HepG2 (cell line): Measurements from ENCODE around the gene APLP1. TPM values are rescaled to one million over a fixed set of nuclear protein-coding genes. Genes with fewer than 3 reads are reported as not detected.
A peak's percentile ranks its signal among the peaks of the same experiment; 100 is the strongest.

Experiments
- ATAC-seq: fragments of 200-7000 bp; cut with Tn5 transposase; 3 replicates; pipeline ENCODE4 v1.9.1; 2020; ENCODE audit warnings: mild to moderate bottlenecking, moderate library complexity
- BruUV-seq: library from RNA; stranded (reverse); fragments of 400-500 nt; replicated peaks from 2 replicates; lab custom pipeline; 2021; lab: Mats Ljungman, UMichigan
- CTCF ChIA-PET: fragments of 300-600 bp; formaldehyde crosslinking; extraction: SDS; loops from one replicate; lab custom pipeline; 2021; ENCODE audit warnings: low total read pairs, inconsistent platforms, low intra/inter-chr PET ratio; lab: Yijun Ruan, JAX
- POLR2A ChIA-PET: fragments of 350-600 bp; sonication (Branson Sonifier 250); formaldehyde crosslinking; loops from one replicate; lab custom pipeline; 2020; ENCODE audit warnings: antibody characterized with exemption, inconsistent platforms; lab: Yijun Ruan, JAX
- DNase-seq: peaks from one replicate; pipeline ENCODE4 v3.0.0-alpha.2; 2015; ENCODE audit warnings: low spot score
- FAIRE-seq: peaks from 3 replicates; lab custom pipeline; 2011; peaks lifted over from hg19 to GRCh38; lab: Jason Lieb, UNC
- H2AFZ ChIP-seq: one replicate; pipeline ENCODE4 v1.6.1; 2011; ENCODE audit warnings: low read length, inconsistent platforms
- H3K27ac ChIP-seq: fragments of 300-600 bp; 3 replicates; pipeline ENCODE4 v1.8.0; 2011; ENCODE audit warnings: mixed run types, mild to moderate bottlenecking, mixed read lengths, low read length, inconsistent platforms; ENCODE audit not compliant: insufficient read depth; ENCODE audit errors: extremely low read length
- H3K27me3 ChIP-seq, 2 experiments: fragments of 200-600 bp in 1 of 2; 2 replicates in 1 of 2; 3 replicates in 1 of 2; pipeline versions ENCODE4 v1.6.0 to v1.8.0; 2011; ENCODE audit warnings: low read length in 2 of 2, mild to moderate bottlenecking in 2 of 2, moderate library complexity in 2 of 2, inconsistent platforms in 1 of 2; ENCODE audit not compliant: insufficient read depth in 2 of 2, control insufficient read depth in 1 of 2
- H3K36me3 ChIP-seq, 2 experiments: fragments of 200-600 bp in 1 of 2; replicated peaks in 1 of 2; 2 replicates in 1 of 2; 3 replicates in 1 of 2; pipeline versions ENCODE4 v1.5.1 to v1.8.0; 2011; ENCODE audit warnings: low read length in 2 of 2, inconsistent platforms in 1 of 2; ENCODE audit not compliant: insufficient read depth in 2 of 2, control insufficient read depth in 1 of 2
- H3K4me1 ChIP-seq: 2 replicates; pipeline ENCODE4 v1.5.1; 2012; ENCODE audit warnings: low read length, inconsistent platforms; ENCODE audit not compliant: insufficient read depth
- H3K4me2 ChIP-seq: 2 replicates; pipeline ENCODE4 v1.6.0; 2011; ENCODE audit warnings: low read depth, low read length, inconsistent platforms
- H3K4me3 ChIP-seq, 3 experiments: fragments of 200-600 bp in 1 of 3; sonication (generic), shearing (Covaris generic) in 1 of 3; replicated peaks in 1 of 3; 2 replicates each; pipeline ENCODE4 v1.5.1; 2011 to 2016; ENCODE audit warnings: low read length in 3 of 3, inconsistent platforms in 2 of 3, low read depth in 2 of 3, mild to moderate bottlenecking in 2 of 3, control low read depth in 1 of 3, mixed read lengths in 1 of 3; ENCODE audit not compliant: insufficient read depth in 1 of 3
- H3K79me2 ChIP-seq: one replicate; pipeline ENCODE4 v1.6.1; 2011; ENCODE audit warnings: low read length, inconsistent platforms; ENCODE audit not compliant: insufficient read depth
- H3K9ac ChIP-seq: 2 replicates; pipeline ENCODE4 v1.6.0; 2011; ENCODE audit warnings: mild to moderate bottlenecking, low read depth, low read length, inconsistent platforms; ENCODE audit not compliant: insufficient read depth
- H3K9me3 ChIP-seq: 2 replicates; pipeline ENCODE4 v1.5.1; 2012; ENCODE audit warnings: mild to moderate bottlenecking, low read length
- H4K20me1 ChIP-seq: 2 replicates; pipeline ENCODE4 v1.6.0; 2011; ENCODE audit warnings: inconsistent platforms, mild to moderate bottlenecking, low read length, moderate library complexity; ENCODE audit not compliant: insufficient read depth
- GPN1 ChIP-seq: sonication (generic); formaldehyde crosslinking; IDR thresholded peaks from 2 replicates; pipeline ENCODE4 v1.5.1; 2020; ENCODE audit warnings: missing genetic modification reagents, borderline replicate concordance
- HNF4A ChIP-seq: sonication (generic); formaldehyde crosslinking; IDR thresholded peaks from 2 replicates; pipeline ENCODE4 v1.4.0; 2020; ENCODE audit warnings: missing genetic modification reagents
- MIER2 ChIP-seq: IDR thresholded peaks from 2 replicates; pipeline ENCODE4 v1.6.1; 2016; ENCODE audit warnings: missing biosample characterization, missing genetic modification reagents
- NR2C2 ChIP-seq: sonication (generic); formaldehyde crosslinking; IDR thresholded peaks from 2 replicates; pipeline ENCODE4 v1.4.0; 2020; ENCODE audit warnings: missing genetic modification reagents, mild to moderate bottlenecking, moderate library complexity, borderline replicate concordance
- WGBS: methylation state at CpG from one replicate; pipeline ENCODE4 v1.1.6; 2017; ENCODE audit warnings: low lambda C conversion rate; 5-methylcytosine and 5-hydroxymethylcytosine counted together
- in situ Hi-C: cut with HindIII; loops from 2 replicates; pipeline ENCODE4 v1.10.0; 2017; ENCODE audit warnings: low pct_unique_long_range_greater_than_20kb; ENCODE audit not compliant: extremely low pct_ligation_motif_present
- intact Hi-C: fragments of 100-400 bp; cut with micrococcal nuclease; formaldehyde crosslinking; loops from one replicate; pipeline ENCODE4 v1.10.0; 2022; ENCODE audit not compliant: unreplicated experiment
- polyA plus RNA-seq, 8 experiments: library from polyadenylated mRNA; depleted of rRNA in 3 of 8; stranded (reverse) in 7 of 8; unstranded in 1 of 8; fragments of >200 nt; fragmentation: Illumina TruSeq in 4 of 8; extraction: Trizol in 4 of 8; gene quantifications; 2 replicates each; pipeline versions ENCODE4 v1.2.1 to v1.2.3, GENCODE V29; 2011 to 2016; ENCODE audit warnings: low read depth in 4 of 8, missing spikeins in 1 of 8, mixed read lengths in 1 of 8; ENCODE audit not compliant: insufficient read depth in 1 of 8
- total RNA-seq, 5 experiments: library from RNA; depleted of rRNA; stranded (reverse); fragments of >200 nt; fragmentation: Illumina TruSeq; extraction: Trizol; gene quantifications; 2 replicates each; pipeline ENCODE4 v1.2.3, GENCODE V29; 2016; ENCODE audit warnings: low read depth in 1 of 5
- TF ChIP-seq, protein P1 (sequence below): IDR thresholded peaks from 2 replicates; pipeline ENCODE4 v1.6.1; 2016; ENCODE audit warnings: mild to moderate bottlenecking
- TF ChIP-seq, protein P2 (sequence below): sonication (generic); formaldehyde crosslinking; IDR thresholded peaks from 2 replicates; pipeline ENCODE4 v1.5.1; 2020; ENCODE audit warnings: mild to moderate bottlenecking, missing genetic modification reagents, moderate library complexity
- TF ChIP-seq, protein P3 (sequence below): sonication (generic); formaldehyde crosslinking; IDR thresholded peaks from 2 replicates; pipeline ENCODE4 v1.9.0; 2022; ENCODE audit warnings: missing genetic modification reagents, mild to moderate bottlenecking, borderline replicate concordance

Gene APLP1
- total and polyA plus RNA-seq, 2 of the 13 experiments (the other 11 are each of a cell fraction or from before 2014, with no cell fraction given) = 2.0 to 2.9 TPM

- intact Hi-C loops = no loop called here
- H3K27ac ChIP-seq = no peak overlapping the region
- FAIRE-seq = no peak
- no peak overlapping the region for H3K9ac ChIP-seq
- H2AFZ ChIP-seq = no peak overlapping the region
- no TSS peak for BruUV-seq
- no peak for DNase-seq
- no peak overlapping the region for H3K4me3 ChIP-seq
- H3K27me3 ChIP-seq = peaks cover 0 to 29% of the 10 kb centered on the region in 2 experiments
- no peaks in the 10 kb centered on the region for H4K20me1 ChIP-seq
- TF ChIP-seq GPN1 (CRISPR knock-in tag) (no peak), HNF4A (CRISPR knock-in tag) (0 out of 2 replicates have a peak, but pooled peaks have one; percentile 2), MIER2 (CRISPR knock-in tag) (no peak), NR2C2 (CRISPR knock-in tag) (0 out of 2 replicates have a peak, but pooled peaks have one; percentile 14)
- TF ChIP-seq, protein P1, sequence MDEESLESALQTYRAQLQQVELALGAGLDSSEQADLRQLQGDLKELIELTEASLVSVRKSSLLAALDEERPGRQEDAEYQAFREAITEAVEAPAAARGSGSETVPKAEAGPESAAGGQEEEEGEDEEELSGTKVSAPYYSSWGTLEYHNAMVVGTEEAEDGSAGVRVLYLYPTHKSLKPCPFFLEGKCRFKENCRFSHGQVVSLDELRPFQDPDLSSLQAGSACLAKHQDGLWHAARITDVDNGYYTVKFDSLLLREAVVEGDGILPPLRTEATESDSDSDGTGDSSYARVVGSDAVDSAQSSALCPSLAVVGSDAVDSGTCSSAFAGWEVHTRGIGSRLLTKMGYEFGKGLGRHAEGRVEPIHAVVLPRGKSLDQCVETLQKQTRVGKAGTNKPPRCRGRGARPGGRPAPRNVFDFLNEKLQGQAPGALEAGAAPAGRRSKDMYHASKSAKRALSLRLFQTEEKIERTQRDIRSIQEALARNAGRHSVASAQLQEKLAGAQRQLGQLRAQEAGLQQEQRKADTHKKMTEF = no peak
- TF ChIP-seq, protein P2, sequence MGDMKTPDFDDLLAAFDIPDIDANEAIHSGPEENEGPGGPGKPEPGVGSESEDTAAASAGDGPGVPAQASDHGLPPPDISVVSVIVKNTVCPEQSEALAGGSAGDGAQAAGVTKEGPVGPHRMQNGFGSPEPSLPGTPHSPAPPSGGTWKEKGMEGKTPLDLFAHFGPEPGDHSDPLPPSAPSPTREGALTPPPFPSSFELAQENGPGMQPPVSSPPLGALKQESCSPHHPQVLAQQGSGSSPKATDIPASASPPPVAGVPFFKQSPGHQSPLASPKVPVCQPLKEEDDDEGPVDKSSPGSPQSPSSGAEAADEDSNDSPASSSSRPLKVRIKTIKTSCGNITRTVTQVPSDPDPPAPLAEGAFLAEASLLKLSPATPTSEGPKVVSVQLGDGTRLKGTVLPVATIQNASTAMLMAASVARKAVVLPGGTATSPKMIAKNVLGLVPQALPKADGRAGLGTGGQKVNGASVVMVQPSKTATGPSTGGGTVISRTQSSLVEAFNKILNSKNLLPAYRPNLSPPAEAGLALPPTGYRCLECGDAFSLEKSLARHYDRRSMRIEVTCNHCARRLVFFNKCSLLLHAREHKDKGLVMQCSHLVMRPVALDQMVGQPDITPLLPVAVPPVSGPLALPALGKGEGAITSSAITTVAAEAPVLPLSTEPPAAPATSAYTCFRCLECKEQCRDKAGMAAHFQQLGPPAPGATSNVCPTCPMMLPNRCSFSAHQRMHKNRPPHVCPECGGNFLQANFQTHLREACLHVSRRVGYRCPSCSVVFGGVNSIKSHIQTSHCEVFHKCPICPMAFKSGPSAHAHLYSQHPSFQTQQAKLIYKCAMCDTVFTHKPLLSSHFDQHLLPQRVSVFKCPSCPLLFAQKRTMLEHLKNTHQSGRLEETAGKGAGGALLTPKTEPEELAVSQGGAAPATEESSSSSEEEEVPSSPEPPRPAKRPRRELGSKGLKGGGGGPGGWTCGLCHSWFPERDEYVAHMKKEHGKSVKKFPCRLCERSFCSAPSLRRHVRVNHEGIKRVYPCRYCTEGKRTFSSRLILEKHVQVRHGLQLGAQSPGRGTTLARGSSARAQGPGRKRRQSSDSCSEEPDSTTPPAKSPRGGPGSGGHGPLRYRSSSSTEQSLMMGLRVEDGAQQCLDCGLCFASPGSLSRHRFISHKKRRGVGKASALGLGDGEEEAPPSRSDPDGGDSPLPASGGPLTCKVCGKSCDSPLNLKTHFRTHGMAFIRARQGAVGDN (CRISPR knock-in tag) = peak; percentile 10; the same call in 1 of the 2 replicates
- TF ChIP-seq, protein P3, sequence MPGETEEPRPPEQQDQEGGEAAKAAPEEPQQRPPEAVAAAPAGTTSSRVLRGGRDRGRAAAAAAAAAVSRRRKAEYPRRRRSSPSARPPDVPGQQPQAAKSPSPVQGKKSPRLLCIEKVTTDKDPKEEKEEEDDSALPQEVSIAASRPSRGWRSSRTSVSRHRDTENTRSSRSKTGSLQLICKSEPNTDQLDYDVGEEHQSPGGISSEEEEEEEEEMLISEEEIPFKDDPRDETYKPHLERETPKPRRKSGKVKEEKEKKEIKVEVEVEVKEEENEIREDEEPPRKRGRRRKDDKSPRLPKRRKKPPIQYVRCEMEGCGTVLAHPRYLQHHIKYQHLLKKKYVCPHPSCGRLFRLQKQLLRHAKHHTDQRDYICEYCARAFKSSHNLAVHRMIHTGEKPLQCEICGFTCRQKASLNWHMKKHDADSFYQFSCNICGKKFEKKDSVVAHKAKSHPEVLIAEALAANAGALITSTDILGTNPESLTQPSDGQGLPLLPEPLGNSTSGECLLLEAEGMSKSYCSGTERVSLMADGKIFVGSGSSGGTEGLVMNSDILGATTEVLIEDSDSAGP (CRISPR knock-in tag) = 0 out of 2 replicates have a peak, but pooled peaks have one; percentile 4
- TF ChIP-seq, all 625 proteins: peak for 4
- in situ Hi-C loops = no loop called here
- H3K4me1 ChIP-seq = peaks cover 27% of the 10 kb centered on the region
- ChIA-PET POLR2A (no interaction called here), CTCF (no interaction called here)
- H3K9me3 ChIP-seq = no peaks in the 10 kb centered on the region
- 5% methylated on average over 20 of the region's 42 CpGs for WGBS
- no peaks in the 10 kb centered on the region for H3K36me3 ChIP-seq
- peak overlapping the region; percentile 23; the same call in 1 of the 2 replicates for H3K4me2 ChIP-seq
- ATAC-seq = no peak
- no peaks in the 10 kb centered on the region for H3K79me2 ChIP-seq
These were observed 24.5 kb upstream of the APLP1 start for GRCh38 chr19:35843676-35844481.
